ENCODE results near the gene EFCAB12. TPM values are rescaled to one million over a fixed set of nuclear protein-coding genes. Genes with fewer than 3 reads are reported as not detected.
"Not testable (repeated sequence)": the region's sequence is repeated elsewhere in the genome, so short reads cannot be mapped to it uniquely, and the experiment has no call there.

Gene EFCAB12
- total and polyA plus RNA-seq, 2 of the 4 experiments (the other 2 are of a cell fraction): under 0.01 to 0.17 TPM

DNA sequence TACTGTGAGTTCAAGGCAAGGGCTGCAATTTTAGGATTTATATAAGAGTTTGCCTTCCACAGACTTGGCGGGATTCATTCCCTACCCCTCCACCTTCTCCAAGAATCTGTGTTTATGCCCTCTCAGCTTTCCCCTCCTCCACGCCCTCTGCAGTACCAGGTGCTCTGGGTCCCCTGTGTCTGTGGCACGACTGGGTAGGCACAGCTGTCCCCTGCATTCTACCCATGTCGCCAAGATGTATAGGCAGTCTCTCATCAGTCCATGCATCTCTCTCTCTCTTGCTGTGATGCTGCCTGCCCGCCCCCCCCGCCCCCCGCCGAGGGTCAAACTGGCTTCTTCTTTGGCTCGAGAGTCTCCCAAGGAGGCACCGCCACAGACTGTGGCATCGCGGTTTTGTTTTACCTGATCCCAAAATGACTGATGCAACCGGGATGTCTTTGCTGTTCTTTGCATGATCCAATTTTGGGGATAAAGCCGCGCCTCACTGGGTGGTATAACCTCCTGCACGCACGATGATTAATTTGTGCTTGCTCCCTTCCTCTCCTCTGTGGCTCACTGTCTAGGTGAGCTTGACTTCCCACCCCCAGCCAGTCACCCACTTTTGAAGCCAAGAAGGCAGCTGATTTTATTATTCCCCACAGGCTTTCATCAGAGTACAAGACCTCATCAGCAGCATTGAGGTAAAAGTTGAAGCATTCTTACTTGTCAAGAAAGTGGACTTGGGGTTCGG, 43.7 kb downstream of the EFCAB12 start:
- POLR2A ChIA-PET (ENCODE audit: unreplicated experiment): no interaction called here
- H3K27ac ChIP-seq (ENCODE audit: insufficient read depth, low read length): no peak overlapping the region
- H2AK5ac ChIP-seq (ENCODE audit: low read depth, low read length): no peak overlapping the region
- H4K91ac ChIP-seq (ENCODE audit: insufficient read depth, low read depth, low read length): no peak overlapping the region
- H3K4me1 ChIP-seq (ENCODE audit: control insufficient read depth, insufficient read depth, low read length): peaks cover 16% of the 10 kb centered on the region
- dilution Hi-C loops (cut with HindIII; ENCODE audit: low sequenced_read_pairs, unreplicated experiment) (no loop called here), in situ Hi-C loops (cut with MboI; ENCODE audit: low sequenced_read_pairs) (loop anchor here (5.0 to 25.0 kb wide), 2 partner anchors 98 to 228 kb away; partner anchors contain the start of gene PLXND1), intact Hi-C loops (cut with micrococcal nuclease) (loop anchor here (5.0 kb wide), 1 partner anchor 218 kb away; no protein-coding TSS in a partner anchor)
- peaks cover 16% of the 10 kb centered on the region for H3K9me1 ChIP-seq (ENCODE audit: insufficient read depth, low read length)
- H3K14ac ChIP-seq (replicated peaks; ENCODE audit: low read depth, low read length): no peak overlapping the region
- no peak for TF ChIP-seq RCOR1 (IDR thresholded peaks at IDR 0.05; ENCODE audit: insufficient replicate concordance, low read length)
- TF ChIP-seq SMC3 (IDR thresholded peaks at IDR 0.05; ENCODE audit: low read depth, low read length): no peak
- no peak for TF ChIP-seq RAD21 (IDR thresholded peaks at IDR 0.05; ENCODE audit: low read length)
- TF ChIP-seq, protein P1, sequence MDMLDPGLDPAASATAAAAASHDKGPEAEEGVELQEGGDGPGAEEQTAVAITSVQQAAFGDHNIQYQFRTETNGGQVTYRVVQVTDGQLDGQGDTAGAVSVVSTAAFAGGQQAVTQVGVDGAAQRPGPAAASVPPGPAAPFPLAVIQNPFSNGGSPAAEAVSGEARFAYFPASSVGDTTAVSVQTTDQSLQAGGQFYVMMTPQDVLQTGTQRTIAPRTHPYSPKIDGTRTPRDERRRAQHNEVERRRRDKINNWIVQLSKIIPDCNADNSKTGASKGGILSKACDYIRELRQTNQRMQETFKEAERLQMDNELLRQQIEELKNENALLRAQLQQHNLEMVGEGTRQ (IDR thresholded peaks at IDR 0.05; ENCODE audit: low read depth, low read length): no peak
- no peak overlapping the region for H2BK5ac ChIP-seq (ENCODE audit: low read depth, low read length, poor library complexity, severe bottlenecking)
- H2BK120ac ChIP-seq (ENCODE audit: low read depth, low read length): no peak overlapping the region
- CTCF ChIA-PET: no interaction called here
- no peaks in the 10 kb centered on the region for H3K9me3 ChIP-seq (ENCODE audit: control insufficient read depth, insufficient read depth, low read length)
- H2AK9ac ChIP-seq (replicated peaks; ENCODE audit: low read depth, low read length, poor library complexity): no peak overlapping the region
- H3K18ac ChIP-seq (ENCODE audit: low read depth, low read length): no peak overlapping the region
- H3K4me2 ChIP-seq (ENCODE audit: low read depth, low read length): no peak overlapping the region
- H3K4ac ChIP-seq (ENCODE audit: low read depth, low read length): no peak overlapping the region
- H3K9ac ChIP-seq (ENCODE audit: low read depth, low read length): no peak overlapping the region
- H4K20me1 ChIP-seq (ENCODE audit: insufficient read depth, low read length): peaks cover 5% of the 10 kb centered on the region; the same call in 1 of the 2 replicates
- no peak overlapping the region for H3K4me3 ChIP-seq (ENCODE audit: insufficient read depth, low read depth, low read length)
- H2BK15ac ChIP-seq (ENCODE audit: low read depth, low read length): no peak overlapping the region
- H3K56ac ChIP-seq (ENCODE audit: extremely low read depth, insufficient read depth, low read length): no peak overlapping the region
- H3K23ac ChIP-seq (ENCODE audit: low read depth, low read length): no peak overlapping the region
- H4K5ac ChIP-seq (ENCODE audit: low read depth, low read length): no peak overlapping the region
- no peak for DNase-seq
- H2AFZ ChIP-seq (replicated peaks; ENCODE audit: low read length, poor library complexity): no peak overlapping the region
- 71% methylated on average over 8 of the region's 18 CpGs; no CpG with 5 or more reads in 1 of the 2 experiments for WGBS, 2 experiments (ENCODE audit: extremely low coverage in 2 of 2, insufficient read length in 1 of 2)
- H3K27me3 ChIP-seq (ENCODE audit: control insufficient read depth, insufficient read depth, low read length): no peaks in the 10 kb centered on the region
- H4K8ac ChIP-seq (ENCODE audit: low read depth in 2 of 2, low read length in 2 of 2): no peak overlapping the region
- H3K36me3 ChIP-seq (ENCODE audit: control insufficient read depth, insufficient read depth, low read length): peaks cover 12% of the 10 kb centered on the region
- no TSS peak for BruUV-seq (replicated peaks)
- H3K79me1 ChIP-seq (ENCODE audit: low read depth in 1 of 2, low read length in 2 of 2): peaks cover 16 to 30% of the 10 kb centered on the region in 2 experiments; a peak in 3 of 4 replicates
- no peak for ATAC-seq (ENCODE audit: low read depth)
- H2BK20ac ChIP-seq (ENCODE audit: low read depth, low read length): no peak overlapping the region

DNA sequence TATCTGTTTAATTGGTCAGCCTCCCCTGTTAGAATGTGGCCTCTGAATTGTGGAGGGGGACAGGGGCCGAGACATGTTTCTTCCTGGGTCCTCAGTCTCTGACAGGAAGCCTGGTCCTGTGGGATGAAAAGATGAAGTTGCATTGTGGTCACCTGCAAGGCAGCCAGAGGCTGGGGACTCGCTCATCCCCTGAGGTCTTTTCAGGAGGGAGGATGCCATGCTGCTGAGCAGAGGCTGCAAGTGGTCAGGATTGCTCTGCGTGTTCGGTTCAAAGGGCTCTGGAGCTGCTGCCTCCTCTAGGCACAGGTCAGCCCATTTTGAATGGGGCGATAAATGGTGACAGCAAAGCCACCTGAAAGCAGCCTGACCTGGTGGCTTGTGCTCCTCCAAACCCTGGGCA, 44.3 kb downstream of the EFCAB12 start:
- in situ Hi-C loops (cut with MboI; ENCODE audit: low sequenced_read_pairs) (loop anchor here (25.0 kb wide), 1 partner anchor 228 kb away; the partner anchor contains the start of gene PLXND1), intact Hi-C loops (cut with micrococcal nuclease) (loop anchor here (5.0 kb wide), 1 partner anchor 218 kb away; no protein-coding TSS in a partner anchor)
- H4K8ac ChIP-seq (ENCODE audit: low read depth in 2 of 2, low read length in 2 of 2); H2BK120ac ChIP-seq (ENCODE audit: low read depth, low read length); H3K23ac ChIP-seq (ENCODE audit: low read depth, low read length); H2AFZ ChIP-seq (replicated peaks; ENCODE audit: low read length, poor library complexity); H3K18ac ChIP-seq (ENCODE audit: low read depth, low read length); POLR2A ChIA-PET (ENCODE audit: unreplicated experiment); H3K9me3 ChIP-seq (ENCODE audit: control insufficient read depth, insufficient read depth, low read length); H2BK5ac ChIP-seq (ENCODE audit: low read depth, low read length, poor library complexity, severe bottlenecking); H3K14ac ChIP-seq (replicated peaks; ENCODE audit: low read depth, low read length); H2AK9ac ChIP-seq (replicated peaks; ENCODE audit: low read depth, low read length, poor library complexity); H4K91ac ChIP-seq (ENCODE audit: insufficient read depth, low read depth, low read length); H2BK15ac ChIP-seq (ENCODE audit: low read depth, low read length); dilution Hi-C loops (cut with HindIII; ENCODE audit: low sequenced_read_pairs, unreplicated experiment); H3K4ac ChIP-seq (ENCODE audit: low read depth, low read length); H4K5ac ChIP-seq (ENCODE audit: low read depth, low read length); H3K4me1 ChIP-seq (ENCODE audit: control insufficient read depth, insufficient read depth, low read length); H3K27me3 ChIP-seq (ENCODE audit: control insufficient read depth, insufficient read depth, low read length); H3K9me1 ChIP-seq (ENCODE audit: insufficient read depth, low read length); H3K4me2 ChIP-seq (ENCODE audit: low read depth, low read length); H3K36me3 ChIP-seq (ENCODE audit: control insufficient read depth, insufficient read depth, low read length); H3K27ac ChIP-seq (ENCODE audit: insufficient read depth, low read length); BruUV-seq (replicated peaks); H3K56ac ChIP-seq (ENCODE audit: extremely low read depth, insufficient read depth, low read length); H2BK20ac ChIP-seq (ENCODE audit: low read depth, low read length); H4K20me1 ChIP-seq (ENCODE audit: insufficient read depth, low read length); ATAC-seq (ENCODE audit: low read depth); H3K9ac ChIP-seq (ENCODE audit: low read depth, low read length); DNase-seq; H3K4me3 ChIP-seq (ENCODE audit: insufficient read depth, low read depth, low read length); H2AK5ac ChIP-seq (ENCODE audit: low read depth, low read length): not testable (repeated sequence)
- WGBS, 2 experiments (ENCODE audit: extremely low coverage in 2 of 2, insufficient read length in 1 of 2): 100% methylated on average over 1 of the region's 5 CpGs; no CpG with 5 or more reads in 1 of the 2 experiments
- CTCF ChIA-PET: interaction anchor here (0.7 to 1.8 kb wide), 4 partner anchors 17 to 102 kb away, joined by 3 to 8 read pairs (median 4); no protein-coding TSS in a partner anchor
- peaks cover 16 to 23% of the 10 kb centered on the region in 2 experiments; a peak in 3 of 4 replicates for H3K79me1 ChIP-seq (ENCODE audit: low read depth in 1 of 2, low read length in 2 of 2)
